GM10266 (cell line): ENCODE measurements around the gene TNK2.

Source experiments
- DNase-seq: peaks from one replicate; pipeline ENCODE4 v3.0.0; 2012; ENCODE audit errors: extremely low spot score
- TF ChIP-seq, protein P1 (sequence below): IDR thresholded peaks from 2 replicates; pipeline ENCODE4 v1.5.1; 2012; ENCODE audit warnings: mild to moderate bottlenecking, low read depth; ENCODE audit not compliant: control insufficient read depth, insufficient read depth; ENCODE audit errors: missing control alignments

TNK2 gene

DNA sequence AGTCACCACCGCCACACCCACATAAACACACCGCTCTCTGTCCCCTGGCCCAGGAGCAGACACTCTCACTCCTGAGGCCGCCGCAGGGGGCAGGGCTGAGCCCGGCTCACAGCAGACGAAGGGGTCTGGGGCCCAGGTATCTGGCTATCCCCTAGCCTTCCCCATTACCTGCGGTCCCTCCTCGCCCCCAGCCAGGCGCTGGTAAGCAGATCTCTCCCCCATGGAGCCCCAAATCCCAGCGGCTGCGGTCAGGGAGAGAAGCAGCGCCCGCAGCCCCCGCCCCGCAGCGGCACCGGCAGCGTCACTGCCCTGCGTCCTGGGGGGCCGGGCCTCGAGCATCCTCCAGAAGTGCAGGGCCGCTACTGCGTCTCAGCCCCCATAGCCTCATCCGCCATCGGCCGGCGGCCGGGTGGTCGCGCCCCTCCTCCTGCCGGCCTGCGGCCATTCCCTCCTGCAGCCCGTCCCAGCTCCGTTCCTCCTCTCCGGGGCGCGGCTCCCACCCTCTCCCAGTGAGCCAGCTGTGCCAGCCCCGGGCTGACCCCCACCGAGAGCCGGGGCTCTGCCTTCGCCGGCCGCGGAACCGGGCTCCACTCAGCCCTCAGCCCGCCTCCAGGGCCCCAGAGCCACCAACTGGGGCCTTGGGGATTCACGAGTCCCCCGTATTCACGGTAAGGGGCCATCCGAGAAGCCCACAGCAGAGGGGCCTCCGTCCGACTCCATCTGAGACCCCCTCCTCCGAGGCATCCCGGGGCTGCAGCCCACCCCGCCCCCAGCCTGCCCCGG is 13.1 kb downstream of the TNK2 start:
- DNase-seq = peak; percentile 93
- TF ChIP-seq, protein P1, sequence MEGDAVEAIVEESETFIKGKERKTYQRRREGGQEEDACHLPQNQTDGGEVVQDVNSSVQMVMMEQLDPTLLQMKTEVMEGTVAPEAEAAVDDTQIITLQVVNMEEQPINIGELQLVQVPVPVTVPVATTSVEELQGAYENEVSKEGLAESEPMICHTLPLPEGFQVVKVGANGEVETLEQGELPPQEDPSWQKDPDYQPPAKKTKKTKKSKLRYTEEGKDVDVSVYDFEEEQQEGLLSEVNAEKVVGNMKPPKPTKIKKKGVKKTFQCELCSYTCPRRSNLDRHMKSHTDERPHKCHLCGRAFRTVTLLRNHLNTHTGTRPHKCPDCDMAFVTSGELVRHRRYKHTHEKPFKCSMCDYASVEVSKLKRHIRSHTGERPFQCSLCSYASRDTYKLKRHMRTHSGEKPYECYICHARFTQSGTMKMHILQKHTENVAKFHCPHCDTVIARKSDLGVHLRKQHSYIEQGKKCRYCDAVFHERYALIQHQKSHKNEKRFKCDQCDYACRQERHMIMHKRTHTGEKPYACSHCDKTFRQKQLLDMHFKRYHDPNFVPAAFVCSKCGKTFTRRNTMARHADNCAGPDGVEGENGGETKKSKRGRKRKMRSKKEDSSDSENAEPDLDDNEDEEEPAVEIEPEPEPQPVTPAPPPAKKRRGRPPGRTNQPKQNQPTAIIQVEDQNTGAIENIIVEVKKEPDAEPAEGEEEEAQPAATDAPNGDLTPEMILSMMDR = peak; percentile 72

DNA sequence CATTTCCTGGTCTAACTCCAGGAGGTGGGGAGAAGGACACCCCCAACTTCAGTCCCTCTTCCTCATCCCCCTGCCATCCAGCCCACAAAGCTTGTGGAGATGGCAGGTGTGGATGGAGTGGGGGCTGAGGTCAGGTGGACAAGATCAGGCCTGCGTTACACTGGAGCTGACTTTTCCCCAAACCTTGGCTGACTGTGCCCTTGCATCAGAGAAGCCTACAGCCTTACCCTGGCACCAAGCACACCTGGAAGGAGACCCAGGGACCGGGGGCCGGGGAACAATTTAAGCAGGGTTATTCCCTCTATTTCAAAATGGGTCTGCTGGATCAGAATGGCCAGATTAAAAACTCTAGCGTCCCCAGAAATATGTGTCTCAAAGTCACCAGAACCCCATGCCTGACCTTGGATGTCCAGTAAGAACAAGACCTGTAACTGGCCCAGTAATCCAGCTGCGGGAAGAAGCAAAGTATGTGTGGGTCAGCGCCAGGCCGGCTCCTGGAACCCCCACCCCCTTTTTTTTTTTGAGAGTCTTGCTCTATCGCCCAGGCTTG is 14.4 kb downstream of the TNK2 start:
- DNase-seq = no peak
- TF ChIP-seq, protein P1 = no peak

DNA sequence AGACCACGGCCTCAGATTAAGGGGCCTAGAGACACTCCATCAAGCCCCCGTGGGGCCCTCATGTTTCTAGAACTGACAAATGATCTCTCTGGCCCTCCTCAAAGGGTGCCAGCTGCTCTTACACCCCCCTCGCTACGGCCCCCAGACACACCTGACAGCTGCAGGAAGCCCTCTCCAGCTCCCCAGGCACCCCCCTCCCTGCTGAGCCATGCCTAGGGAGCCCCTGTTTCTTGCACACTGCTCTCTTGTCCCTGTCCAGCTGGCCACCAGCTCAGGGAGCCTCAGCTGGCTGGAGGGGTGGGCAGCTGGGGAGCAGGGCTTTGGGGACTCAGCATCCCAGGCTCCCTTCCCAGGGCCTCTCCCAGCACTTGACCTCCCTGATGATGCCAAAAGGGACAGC is 14.8 kb downstream of the TNK2 start:
- no peak for DNase-seq
- TF ChIP-seq, protein P1 = no peak

DNA sequence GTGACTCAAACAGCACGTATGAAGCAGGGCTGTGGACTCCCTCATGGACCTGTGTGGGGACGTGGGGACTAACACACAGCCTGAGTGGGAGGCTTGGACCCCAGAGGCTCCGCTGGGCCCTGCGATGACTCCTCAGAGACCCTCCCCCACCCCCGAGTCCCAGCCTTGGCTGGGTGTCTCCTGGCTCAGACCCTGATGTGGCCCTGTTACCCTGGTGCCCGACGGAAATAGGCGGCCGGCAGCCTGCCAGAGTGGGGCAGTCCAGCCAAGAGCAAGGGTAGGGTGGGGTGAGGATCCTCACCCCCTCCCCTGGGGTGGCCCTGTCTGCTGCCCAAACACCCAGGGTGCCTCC is 15.3 kb downstream of the TNK2 start:
- TF ChIP-seq, protein P1 = no peak
- DNase-seq = no peak

DNA sequence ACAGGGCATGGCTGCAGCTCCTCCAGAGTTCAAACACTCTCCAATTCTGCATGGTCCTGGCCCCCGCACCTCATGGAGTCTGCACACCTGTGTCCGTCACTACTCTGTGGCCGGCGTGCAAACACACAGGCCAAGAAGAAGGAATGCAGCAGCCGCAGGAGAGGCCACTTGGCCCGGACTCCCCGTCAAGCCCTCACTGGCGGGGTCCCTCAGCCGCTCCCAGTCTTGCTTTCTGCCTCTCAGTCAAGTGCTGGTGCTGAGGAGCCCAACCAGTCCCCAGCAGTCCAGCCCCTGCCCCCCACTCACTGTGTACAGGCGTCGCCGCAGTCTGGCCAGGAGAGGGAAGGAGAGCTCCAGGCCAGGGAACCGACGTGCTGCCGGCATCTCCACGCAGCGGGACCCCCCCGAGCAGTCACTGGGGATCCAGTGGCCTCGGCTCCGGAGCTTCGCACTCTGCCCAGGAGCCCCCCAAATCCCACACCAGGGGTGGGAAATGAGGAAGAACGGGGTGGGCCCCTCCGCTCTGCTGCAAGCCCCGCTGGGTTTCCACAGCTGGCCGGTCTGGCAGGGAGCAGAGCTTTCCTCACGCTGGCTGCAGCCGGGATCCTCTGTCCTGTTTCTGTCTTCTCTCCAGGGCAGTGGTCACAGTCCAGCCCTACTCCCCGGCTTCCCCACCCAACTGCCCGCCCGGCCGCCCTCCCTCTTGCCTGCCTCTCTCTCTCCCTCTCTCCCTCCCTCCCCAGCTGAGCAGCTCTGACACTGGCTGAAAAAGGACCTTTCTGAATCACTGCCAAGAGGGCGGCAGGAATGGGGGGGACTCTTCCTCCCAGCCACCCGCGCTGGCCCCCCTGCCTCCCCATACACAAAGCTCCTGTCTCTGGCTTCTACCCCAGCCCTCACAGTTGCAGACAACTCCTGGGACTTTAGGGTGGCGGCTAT is 16.0 kb downstream of the TNK2 start:
- no peak for DNase-seq
- TF ChIP-seq, protein P1 = no peak

DNA sequence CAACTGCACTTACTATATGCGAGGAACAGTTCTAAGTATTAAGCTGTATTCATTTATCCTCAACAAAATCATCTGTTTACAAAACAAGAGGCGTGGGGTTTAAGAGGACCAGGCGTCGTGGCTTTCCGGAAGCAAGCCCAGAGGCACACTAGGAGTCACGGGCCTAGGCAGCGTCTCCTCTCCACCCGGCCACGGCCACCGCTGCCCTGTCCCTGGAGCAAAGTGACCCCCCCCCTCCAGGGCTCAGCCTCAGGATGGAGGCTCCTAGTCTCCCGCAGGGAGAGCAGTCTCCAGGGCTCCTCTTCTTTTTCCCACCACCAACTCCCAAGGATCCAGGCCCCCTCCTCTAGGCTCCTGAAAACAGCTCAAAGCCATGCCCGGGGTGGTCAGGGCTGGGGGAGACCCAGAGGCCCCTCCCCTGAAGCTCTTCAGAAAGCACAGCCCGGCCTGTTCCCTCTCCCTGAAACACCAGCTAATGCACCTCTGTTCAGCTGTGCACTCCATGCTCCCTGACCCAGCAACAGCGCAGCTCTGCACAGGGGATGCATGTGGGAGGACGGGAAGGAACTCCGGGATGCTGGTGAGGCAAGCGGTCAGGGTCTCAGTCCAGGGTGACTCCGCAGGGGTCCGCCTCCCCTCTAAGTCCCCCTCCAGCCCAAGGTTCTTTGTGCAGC is 16.8 kb downstream of the TNK2 start:
- TF ChIP-seq, protein P1 = no peak
- DNase-seq = no peak
